Activated naive CD4-positive, alpha-beta T cell treated with Interleukin-2 at 50 U/mL for 16 hours (primary cell): ENCODE data around the gene NPTX1.
"Not testable (repeated sequence)": the region's sequence is repeated elsewhere in the genome, so short reads cannot be mapped to it uniquely, and the experiment has no call there.

Source experiments
- DNase-seq: peaks from one replicate; pipeline ENCODE4 v3.0.0-alpha.2; 2020

Gene NPTX1

GRCh38 chr17:80475910-80476876, at the start of gene NPTX1:
Gene NPTX1 (minus strand): TSS chr17:80476607. CDS start chr17:80476446, 161 bp downstream.
- DNase-seq: no peak

GRCh38 chr17:80523956-80524712, 47.7 kb upstream of the NPTX1 start:
- DNase-seq: no peak

GRCh38 chr17:80523054-80523744, 46.8 kb upstream of the NPTX1 start:
- DNase-seq: no peak

GRCh38 chr17:80520810-80521455, 44.5 kb upstream of the NPTX1 start:
- no peak for DNase-seq

GRCh38 chr17:80519091-80519781, 42.8 kb upstream of the NPTX1 start:
- no peak for DNase-seq

- DNase-seq: no peak
Observed at GRCh38 chr17:80518392-80518791, 42.0 kb upstream of the NPTX1 start.

GRCh38 chr17:80517641-80518040, 41.2 kb upstream of the NPTX1 start:
- no peak for DNase-seq

GRCh38 chr17:80516171-80516932, 39.9 kb upstream of the NPTX1 start:
- no peak for DNase-seq

GRCh38 chr17:80513892-80514291, 37.5 kb upstream of the NPTX1 start:
- no peak for DNase-seq

- no peak for DNase-seq
Observed at GRCh38 chr17:80513201-80513600, 36.8 kb upstream of the NPTX1 start.

- DNase-seq: no peak
Observed at GRCh38 chr17:80512233-80512632, 35.8 kb upstream of the NPTX1 start.

- DNase-seq: no peak
Observed at GRCh38 chr17:80511222-80512180, 35.1 kb upstream of the NPTX1 start.

- DNase-seq: no peak
Observed at GRCh38 chr17:80510772-80511171, 34.4 kb upstream of the NPTX1 start.

GRCh38 chr17:80510132-80510531, 33.7 kb upstream of the NPTX1 start:
- DNase-seq: no peak

- no peak for DNase-seq
Observed at GRCh38 chr17:80509311-80509710, 32.9 kb upstream of the NPTX1 start.

GRCh38 chr17:80507965-80508364, 31.6 kb upstream of the NPTX1 start:
- no peak for DNase-seq

GRCh38 chr17:80507177-80507576, 30.8 kb upstream of the NPTX1 start:
- DNase-seq: not testable (repeated sequence)

GRCh38 chr17:80504686-80505413, 28.4 kb upstream of the NPTX1 start:
- no peak for DNase-seq

GRCh38 chr17:80503921-80504320, 27.5 kb upstream of the NPTX1 start:
- DNase-seq: no peak
